IPS DF 6.9 (cell line): ENCODE measurements around the gene CEP57L1.
"Not testable (repeated sequence)": the region's sequence is repeated elsewhere in the genome, so short reads cannot be mapped to it uniquely, and the experiment has no call there.

Experiments
- DNase-seq: peaks from one replicate; pipeline ENCODE4 v3.0.0-alpha.2; 2013; ENCODE audit warnings: low read depth, low spot score
- H3K27ac ChIP-seq: one replicate; pipeline ENCODE4 v1.5.1; 2013; ENCODE audit warnings: low read length, control low read depth
- H3K27me3 ChIP-seq: 2 replicates; pipeline ENCODE4 v1.6.1; 2013; ENCODE audit warnings: mild to moderate bottlenecking, low read length; ENCODE audit not compliant: control insufficient read depth, insufficient read depth
- H3K36me3 ChIP-seq: 2 replicates; pipeline ENCODE4 v1.6.1; 2013; ENCODE audit warnings: low read length; ENCODE audit not compliant: control insufficient read depth, insufficient read depth
- H3K4me1 ChIP-seq: 2 replicates; pipeline ENCODE4 v1.6.1; 2013; ENCODE audit warnings: low read length; ENCODE audit not compliant: control insufficient read depth, insufficient read depth
- H3K4me3 ChIP-seq: 2 replicates; pipeline ENCODE4 v1.5.1; 2013; ENCODE audit warnings: mild to moderate bottlenecking, low read length
- H3K9me3 ChIP-seq: 2 replicates; pipeline ENCODE4 v1.6.1; 2013; ENCODE audit warnings: low read length, inconsistent platforms; ENCODE audit not compliant: control insufficient read depth, insufficient read depth
- WGBS: extraction: QIAGEN DNeasy Blood & Tissue Kit; methylation state at CpG from one replicate; pipeline ENCODE4 v1.1.7; 2013; ENCODE audit warnings: mixed read lengths, missing lambda C conversion rate; ENCODE audit not compliant: insufficient read length, insufficient coverage; 5-methylcytosine and 5-hydroxymethylcytosine counted together

CEP57L1 gene

DNA sequence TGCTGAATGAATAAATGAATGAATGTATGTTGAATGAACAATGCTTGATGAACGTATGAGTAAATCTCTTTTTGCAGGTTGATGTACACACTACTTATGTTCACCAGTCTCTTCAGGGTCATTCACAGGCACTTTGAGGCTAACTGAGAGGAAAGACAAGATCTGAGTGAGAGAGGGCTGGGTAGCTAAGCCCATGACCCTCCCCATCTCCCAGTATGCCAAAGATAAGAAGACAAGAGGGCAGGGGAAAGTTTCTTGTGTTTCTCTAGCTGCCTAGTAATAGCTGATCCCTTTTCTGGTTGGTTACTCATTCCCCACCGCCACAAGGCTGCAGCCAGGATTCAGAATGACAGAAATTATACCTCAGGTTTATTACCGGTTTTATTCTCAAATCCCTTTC, 90.7 kb downstream of the CEP57L1 start:
- Histone ChIP-seq H3K36me3 (no peaks in the 10 kb centered on the region), H3K27me3 (no peaks in the 10 kb centered on the region), H3K27ac (no peak overlapping the region), H3K4me1 (no peaks in the 10 kb centered on the region), H3K4me3 (no peak overlapping the region), H3K9me3 (no peaks in the 10 kb centered on the region)
- no CpG with 5 or more reads among the region's 3 CpGs for WGBS
- DNase-seq, result no peak

DNA sequence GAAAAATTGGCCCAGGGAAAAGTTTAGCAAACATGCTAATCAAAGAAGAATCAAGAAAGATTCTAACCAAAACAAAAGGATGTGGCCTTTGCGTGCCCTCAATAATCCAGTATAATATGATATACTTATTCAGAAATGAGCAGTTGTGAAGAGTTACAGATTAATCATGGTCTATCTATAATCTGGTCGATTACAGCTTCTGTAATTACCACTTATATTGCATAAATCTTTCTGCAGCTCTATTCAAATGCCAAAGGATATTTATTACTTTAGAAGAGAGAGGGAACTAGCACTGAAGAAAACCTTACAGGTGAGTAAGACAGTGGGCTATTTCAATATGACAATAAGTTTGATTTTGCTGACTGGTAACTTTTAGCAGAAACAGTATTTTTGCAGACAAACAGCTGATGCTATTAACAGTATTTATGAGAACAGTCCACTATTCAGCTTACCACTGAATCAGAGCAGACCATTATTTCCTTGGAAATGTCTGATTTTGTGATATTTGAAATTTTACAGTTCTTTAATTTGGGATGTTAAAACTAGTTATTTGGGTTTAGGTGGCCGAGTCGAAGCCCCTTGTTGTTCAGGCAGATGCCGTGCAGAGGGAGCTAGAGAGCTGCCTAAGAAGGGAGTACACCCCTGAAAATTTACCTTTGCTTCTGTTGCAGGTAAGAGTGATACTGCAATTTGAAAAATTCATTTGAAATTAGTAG, 92.2 kb downstream of the CEP57L1 start:
- H3K27me3 ChIP-seq, result no peaks in the 10 kb centered on the region
- H3K36me3 ChIP-seq, result no peaks in the 10 kb centered on the region
- H3K4me1 ChIP-seq, result no peaks in the 10 kb centered on the region
- no peaks in the 10 kb centered on the region; the same call in 1 of the 2 replicates for H3K9me3 ChIP-seq
- H3K4me3 ChIP-seq, result no peak overlapping the region
- peak; percentile 31 for DNase-seq
- no peak overlapping the region for H3K27ac ChIP-seq
- WGBS, result no CpG with 5 or more reads among the region's 5 CpGs

- H3K27ac ChIP-seq, result no peak overlapping the region
- no peaks in the 10 kb centered on the region for H3K4me1 ChIP-seq
- no peak for DNase-seq
- H3K36me3 ChIP-seq, result no peaks in the 10 kb centered on the region
- WGBS, result no CpG with 5 or more reads among the region's 5 CpGs
- no peaks in the 10 kb centered on the region; the same call in 1 of the 2 replicates for H3K9me3 ChIP-seq
- H3K27me3 ChIP-seq, result no peaks in the 10 kb centered on the region
- no peak overlapping the region for H3K4me3 ChIP-seq
Observed at GRCh38 chr6:109188115-109188411, 92.8 kb downstream of the CEP57L1 start.

DNA sequence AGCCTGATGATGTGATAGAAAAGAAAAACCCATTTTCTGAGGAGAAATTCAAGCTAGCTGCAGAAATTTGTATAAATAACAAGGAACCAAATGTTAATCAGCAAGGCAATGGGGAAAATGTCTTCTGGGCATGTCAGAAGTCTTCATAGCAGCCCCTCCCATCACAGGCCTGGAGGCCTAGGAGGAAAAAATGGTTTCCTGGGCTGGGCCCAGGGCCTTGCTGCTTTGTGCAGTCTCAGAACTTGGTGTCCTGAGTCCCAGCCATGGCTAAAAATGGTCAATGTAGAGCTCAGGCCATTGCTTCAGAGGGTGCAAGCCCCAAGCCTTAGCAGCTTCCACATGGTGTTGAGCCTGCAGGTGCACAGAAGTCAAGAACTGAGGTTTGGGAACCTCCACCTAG, 96.1 kb downstream of the CEP57L1 start:
- H3K36me3 ChIP-seq, H3K27me3 ChIP-seq, H3K4me3 ChIP-seq, DNase-seq, H3K9me3 ChIP-seq, H3K27ac ChIP-seq, H3K4me1 ChIP-seq: not testable (repeated sequence)

DNA sequence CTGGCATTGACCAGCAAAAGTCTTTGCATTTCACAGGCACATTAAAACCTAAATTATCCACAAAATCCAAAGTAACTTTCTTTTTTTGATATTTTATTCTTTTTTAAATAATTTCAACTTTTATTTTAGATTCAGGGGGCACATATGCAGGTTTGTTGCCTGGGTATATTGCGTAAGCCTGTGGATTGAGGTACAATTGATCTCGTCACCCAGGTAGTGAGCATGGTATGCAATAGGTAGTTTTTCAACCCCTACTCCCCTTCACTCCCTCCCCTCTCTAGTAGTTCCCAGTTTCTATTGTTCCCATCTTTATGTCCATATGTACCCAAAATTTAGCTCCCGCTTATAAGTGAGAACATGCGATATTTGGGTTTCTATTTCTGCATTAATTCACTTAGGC, 97.6 kb downstream of the CEP57L1 start:
- Histone ChIP-seq H3K4me1 (no peaks in the 10 kb centered on the region), H3K4me3 (no peak overlapping the region), H3K27me3 (no peaks in the 10 kb centered on the region), H3K9me3 (no peaks in the 10 kb centered on the region; the same call in 1 of the 2 replicates), H3K36me3 (no peaks in the 10 kb centered on the region), H3K27ac (no peak overlapping the region)
- WGBS, result no CpG with 5 or more reads among the region's 4 CpGs
- DNase-seq, result no peak

DNA sequence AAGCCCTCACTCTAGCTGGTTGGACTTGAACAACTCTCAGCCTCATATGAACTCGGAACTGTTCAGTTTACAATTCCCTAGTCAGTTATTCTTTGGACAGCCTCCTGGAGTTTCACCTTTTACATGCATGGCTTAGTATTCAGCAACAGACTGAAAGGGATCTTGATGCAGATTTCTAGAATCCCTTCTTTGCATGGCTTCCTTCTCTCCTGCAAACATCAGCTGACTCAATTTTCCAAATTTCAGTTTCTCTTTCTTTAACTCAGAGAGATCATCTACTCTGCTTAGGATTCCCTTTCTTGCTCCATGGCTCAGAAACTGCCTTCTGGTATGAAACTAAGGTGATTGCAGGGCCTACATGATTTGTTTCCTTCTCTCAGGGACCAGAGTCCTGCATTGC, 99.6 kb downstream of the CEP57L1 start:
- H3K27ac ChIP-seq, result no peak overlapping the region
- H3K4me1 ChIP-seq, result no peaks in the 10 kb centered on the region
- H3K36me3 ChIP-seq, result no peaks in the 10 kb centered on the region
- no CpG with 5 or more reads among the region's 1 CpG for WGBS
- H3K27me3 ChIP-seq, result no peaks in the 10 kb centered on the region
- no peak overlapping the region for H3K4me3 ChIP-seq
- DNase-seq, result no peak
- H3K9me3 ChIP-seq, result no peaks in the 10 kb centered on the region; the same call in 1 of the 2 replicates

DNA sequence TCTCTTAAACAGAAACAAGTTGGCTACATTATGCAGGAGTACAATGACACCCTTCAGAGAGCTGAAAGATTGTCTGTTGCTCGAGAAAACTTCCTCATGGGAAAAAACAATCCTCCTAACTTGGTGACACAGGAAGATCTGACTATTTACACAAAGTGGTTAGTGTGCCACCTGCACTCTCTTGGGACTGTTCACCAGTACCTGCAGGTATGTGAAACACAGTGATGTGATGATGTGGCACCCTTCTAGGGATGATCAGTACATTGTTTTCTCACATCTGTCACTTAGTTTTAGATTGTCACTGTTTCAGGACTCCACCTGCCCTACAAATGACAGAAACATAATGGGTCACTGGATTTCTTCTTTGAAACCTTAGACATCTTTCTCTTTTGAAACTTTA, 101.8 kb downstream of the CEP57L1 start:
- H3K36me3 ChIP-seq, result no peaks in the 10 kb centered on the region
- DNase-seq, result no peak
- H3K4me3 ChIP-seq, result no peak overlapping the region
- H3K27me3 ChIP-seq, result no peaks in the 10 kb centered on the region
- H3K4me1 ChIP-seq, result no peaks in the 10 kb centered on the region
- no CpG with 5 or more reads among the region's 1 CpG for WGBS
- no peaks in the 10 kb centered on the region; the same call in 1 of the 2 replicates for H3K9me3 ChIP-seq
- H3K27ac ChIP-seq, result no peak overlapping the region

DNA sequence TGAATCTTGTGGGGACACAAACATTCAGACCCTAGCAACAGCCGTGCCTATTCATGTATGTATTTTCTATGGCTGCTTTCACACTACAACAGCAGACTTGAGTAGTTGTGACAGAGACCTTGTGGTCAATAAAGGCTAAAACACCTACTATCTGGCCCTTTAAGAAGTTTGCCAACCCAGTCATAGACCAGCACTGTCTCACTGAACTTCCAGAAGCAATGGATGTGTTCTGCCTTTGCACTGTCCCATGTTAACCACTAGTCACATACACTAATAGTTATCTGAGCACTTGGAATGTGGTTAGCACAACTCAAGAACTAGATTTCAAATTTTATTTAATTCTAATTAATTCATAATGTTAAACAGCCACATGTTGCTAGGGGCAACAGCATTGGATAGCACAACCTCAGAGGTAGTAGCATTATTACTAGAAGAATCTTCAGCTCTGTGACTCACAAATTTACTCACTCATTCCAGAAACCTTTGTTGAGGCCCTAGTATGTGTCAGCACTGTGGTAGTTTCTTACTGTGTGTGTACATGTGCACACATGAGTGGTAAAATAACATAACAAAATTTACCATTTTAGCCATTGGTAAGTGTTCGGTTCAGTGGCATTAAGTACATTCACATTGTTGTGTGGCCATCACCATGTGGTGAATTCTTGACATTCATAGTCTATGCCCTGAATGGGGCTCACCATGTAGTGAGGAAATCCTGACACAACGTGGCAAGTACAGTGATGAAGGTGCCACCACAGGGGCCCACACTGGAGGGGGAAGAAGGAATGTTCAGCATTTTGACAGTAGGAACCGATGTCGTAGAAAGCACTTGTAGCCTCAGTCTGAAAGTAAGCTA, 107.3 kb downstream of the CEP57L1 start:
- Histone ChIP-seq H3K36me3 (no peaks in the 10 kb centered on the region), H3K27ac (no peak overlapping the region), H3K9me3 (no peaks in the 10 kb centered on the region), H3K4me1 (no peaks in the 10 kb centered on the region), H3K27me3 (no peaks in the 10 kb centered on the region), H3K4me3 (no peak overlapping the region)
- DNase-seq, result no peak
- no CpG with 5 or more reads among the region's 5 CpGs for WGBS

DNA sequence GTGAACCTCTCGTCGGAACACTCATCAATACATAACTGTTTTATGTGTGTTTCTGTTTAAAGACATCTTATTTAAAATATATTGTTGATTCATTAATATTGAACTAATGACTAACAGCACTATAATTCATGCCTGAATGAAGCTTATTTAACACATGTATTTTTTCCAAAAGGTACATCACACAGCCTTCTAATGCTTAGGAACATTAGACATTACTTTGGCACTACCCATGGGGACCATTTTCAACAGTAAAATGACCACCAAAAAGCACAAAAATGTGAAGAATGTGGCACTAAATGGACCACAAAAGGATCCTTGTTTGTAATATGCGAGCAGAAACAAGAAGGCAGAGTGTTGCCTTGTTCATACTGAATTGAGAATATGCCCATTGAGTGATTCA, 109.2 kb downstream of the CEP57L1 start:
- no CpG with 5 or more reads among the region's 3 CpGs for WGBS
- no peaks in the 10 kb centered on the region for H3K4me1 ChIP-seq
- no peak overlapping the region for H3K27ac ChIP-seq
- H3K9me3 ChIP-seq, result no peaks in the 10 kb centered on the region
- no peak overlapping the region for H3K4me3 ChIP-seq
- no peaks in the 10 kb centered on the region for H3K36me3 ChIP-seq
- H3K27me3 ChIP-seq, result no peaks in the 10 kb centered on the region
- DNase-seq, result no peak

- no CpG with 5 or more reads among the region's 1 CpG for WGBS
- no peaks in the 10 kb centered on the region for H3K9me3 ChIP-seq
- no peaks in the 10 kb centered on the region for H3K27me3 ChIP-seq
- H3K27ac ChIP-seq, result no peak overlapping the region
- no peak overlapping the region for H3K4me3 ChIP-seq
- H3K4me1 ChIP-seq, result no peaks in the 10 kb centered on the region
- no peaks in the 10 kb centered on the region for H3K36me3 ChIP-seq
- DNase-seq, result no peak
Observed at GRCh38 chr6:109212683-109213082, 117.4 kb downstream of the CEP57L1 start.
